Esophagus squamous epithelium (tissue), 4 donors: ENCODE results near the gene GPC5.

Source experiments
- POLR2A ChIP-seq, 4 donors: fragments of 450-650 bp; IDR thresholded peaks; one replicate each; pipeline ENCODE4 v1.6.1; 2017; ENCODE audit warnings: antibody characterized with exemption in 4 of 4, mild to moderate bottlenecking in 4 of 4, moderate library complexity in 3 of 4
- TF ChIP-seq, protein P1 (sequence below), 6 experiments: fragments of 450-650 bp in 4 of 6; fragments of 200-600 bp in 2 of 6; sonication (generic) in 2 of 6; IDR thresholded peaks; one replicate each; pipeline ENCODE4 v1.5.1; 2016 to 2019; ENCODE audit warnings: antibody characterized with exemption in 6 of 6, mild to moderate bottlenecking in 4 of 6, moderate library complexity in 4 of 6

- TF ChIP-seq, protein P1, sequence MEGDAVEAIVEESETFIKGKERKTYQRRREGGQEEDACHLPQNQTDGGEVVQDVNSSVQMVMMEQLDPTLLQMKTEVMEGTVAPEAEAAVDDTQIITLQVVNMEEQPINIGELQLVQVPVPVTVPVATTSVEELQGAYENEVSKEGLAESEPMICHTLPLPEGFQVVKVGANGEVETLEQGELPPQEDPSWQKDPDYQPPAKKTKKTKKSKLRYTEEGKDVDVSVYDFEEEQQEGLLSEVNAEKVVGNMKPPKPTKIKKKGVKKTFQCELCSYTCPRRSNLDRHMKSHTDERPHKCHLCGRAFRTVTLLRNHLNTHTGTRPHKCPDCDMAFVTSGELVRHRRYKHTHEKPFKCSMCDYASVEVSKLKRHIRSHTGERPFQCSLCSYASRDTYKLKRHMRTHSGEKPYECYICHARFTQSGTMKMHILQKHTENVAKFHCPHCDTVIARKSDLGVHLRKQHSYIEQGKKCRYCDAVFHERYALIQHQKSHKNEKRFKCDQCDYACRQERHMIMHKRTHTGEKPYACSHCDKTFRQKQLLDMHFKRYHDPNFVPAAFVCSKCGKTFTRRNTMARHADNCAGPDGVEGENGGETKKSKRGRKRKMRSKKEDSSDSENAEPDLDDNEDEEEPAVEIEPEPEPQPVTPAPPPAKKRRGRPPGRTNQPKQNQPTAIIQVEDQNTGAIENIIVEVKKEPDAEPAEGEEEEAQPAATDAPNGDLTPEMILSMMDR (IDR thresholded peaks at IDR 0.05): no peak
- no peak for TF ChIP-seq POLR2A (IDR thresholded peaks at IDR 0.05)
Measured at GRCh38 chr13:91389186-91389585, 9.2 kb upstream of the GPC5 start.
